ENCODE measurements around the gene CNPY1.

DNA sequence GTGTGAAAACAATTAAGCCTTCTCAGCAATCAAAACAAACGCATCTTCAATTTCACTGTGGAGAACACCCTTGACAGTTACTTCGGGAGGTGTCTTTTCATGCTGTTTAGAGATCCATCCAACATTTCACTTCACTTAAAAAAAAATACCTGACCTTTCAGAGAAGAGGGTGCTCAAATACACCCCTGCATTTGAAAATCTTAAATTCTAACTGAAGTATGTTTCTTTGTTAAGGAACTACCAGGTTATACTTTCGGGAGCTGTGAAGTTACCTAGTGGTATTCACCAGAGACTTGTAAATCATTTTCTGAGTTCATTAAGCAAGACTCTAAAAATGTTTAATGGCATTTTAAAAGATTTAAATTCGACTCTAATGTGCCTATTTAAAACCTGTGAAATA is 38.8 kb downstream of the CNPY1 start:
- TF ChIP-seq, protein P1, sequence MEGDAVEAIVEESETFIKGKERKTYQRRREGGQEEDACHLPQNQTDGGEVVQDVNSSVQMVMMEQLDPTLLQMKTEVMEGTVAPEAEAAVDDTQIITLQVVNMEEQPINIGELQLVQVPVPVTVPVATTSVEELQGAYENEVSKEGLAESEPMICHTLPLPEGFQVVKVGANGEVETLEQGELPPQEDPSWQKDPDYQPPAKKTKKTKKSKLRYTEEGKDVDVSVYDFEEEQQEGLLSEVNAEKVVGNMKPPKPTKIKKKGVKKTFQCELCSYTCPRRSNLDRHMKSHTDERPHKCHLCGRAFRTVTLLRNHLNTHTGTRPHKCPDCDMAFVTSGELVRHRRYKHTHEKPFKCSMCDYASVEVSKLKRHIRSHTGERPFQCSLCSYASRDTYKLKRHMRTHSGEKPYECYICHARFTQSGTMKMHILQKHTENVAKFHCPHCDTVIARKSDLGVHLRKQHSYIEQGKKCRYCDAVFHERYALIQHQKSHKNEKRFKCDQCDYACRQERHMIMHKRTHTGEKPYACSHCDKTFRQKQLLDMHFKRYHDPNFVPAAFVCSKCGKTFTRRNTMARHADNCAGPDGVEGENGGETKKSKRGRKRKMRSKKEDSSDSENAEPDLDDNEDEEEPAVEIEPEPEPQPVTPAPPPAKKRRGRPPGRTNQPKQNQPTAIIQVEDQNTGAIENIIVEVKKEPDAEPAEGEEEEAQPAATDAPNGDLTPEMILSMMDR (IDR thresholded peaks at IDR 0.05), result no peak
- no peak for TF ChIP-seq POLR2A (IDR thresholded peaks at IDR 0.05)

Data from adrenal gland (tissue), 5 donors.